Testis (tissue), 3 donors: ENCODE measurements around the gene BCKDK. TPM values are rescaled to one million over a fixed set of nuclear protein-coding genes. Genes with fewer than 3 reads are reported as not detected.
A peak's percentile ranks its signal among the peaks of the same experiment; 100 is the strongest.

Experiments
- DNase-seq: peaks from one replicate; pipeline ENCODE4 v3.0.0-alpha.2; 2019
- H3K27ac ChIP-seq, 2 donors: fragments of 200-600 bp; sonication (generic); one replicate each; pipeline ENCODE4 v1.5.1; 2019
- H3K27me3 ChIP-seq: fragments of 200-600 bp; sonication (generic); one replicate; pipeline ENCODE4 v1.5.1; 2019
- H3K36me3 ChIP-seq: fragments of 200-600 bp; sonication (generic); one replicate; pipeline ENCODE4 v1.5.1; 2017; ENCODE audit warnings: low read depth; ENCODE audit errors: missing control alignments
- H3K4me1 ChIP-seq: fragments of 200-600 bp; sonication (generic); one replicate; pipeline ENCODE4 v1.5.1; 2019
- H3K4me3 ChIP-seq, 2 donors: fragments of 200-600 bp; sonication (generic); one replicate each; pipeline ENCODE4 v1.5.1; 2017 to 2019
- H3K9me3 ChIP-seq: fragments of 200-600 bp; sonication (generic); one replicate; pipeline ENCODE4 v1.5.1; 2017
- CTCF ChIP-seq, 3 experiments: fragments of 450-650 bp in 2 of 3; fragments of 200-600 bp in 1 of 3; sonication (generic) in 1 of 3; IDR thresholded peaks; one replicate each; pipeline ENCODE4 v1.5.1; 2016 to 2019; ENCODE audit warnings: antibody characterized with exemption in 3 of 3, mild to moderate bottlenecking in 2 of 3, moderate library complexity in 1 of 3
- POLR2A ChIP-seq: fragments of 450-650 bp; IDR thresholded peaks from one replicate; pipeline ENCODE4 v1.6.1; 2017; ENCODE audit warnings: antibody characterized with exemption, mild to moderate bottlenecking, moderate library complexity
- WGBS, 2 donors: methylation state at CpG; one replicate each; pipeline ENCODE4 v1.1.5; 2018; 5-methylcytosine and 5-hydroxymethylcytosine counted together
- intact Hi-C: fragments of 100-400 bp; cut with DNase I; formaldehyde crosslinking; loops from one replicate; pipeline ENCODE4 v1.15.1; 2023; ENCODE audit warnings: low total_unique reads
- polyA plus RNA-seq: library from polyadenylated mRNA; stranded (reverse); fragments of 350-450 nt; fragmentation: Illumina TruSeq; extraction: RNeasy Lipid Tissue Mini Kit (QIAGEN cat#74804); gene quantifications from one replicate; pipeline ENCODE4 v1.2.3, GENCODE V29; 2014; ENCODE audit warnings: low read depth, low replicate concordance; ENCODE audit not compliant: insufficient read depth
- total RNA-seq, 2 donors: library from RNA; depleted of rRNA; stranded (reverse); fragments of >200 nt; gene quantifications; one replicate each; pipeline ENCODE4 v1.2.3, GENCODE V29; 2016

Gene BCKDK
- total and polyA plus RNA-seq, 3 donors from 2014 or later, result 34.5 to 69.1 (median 68.8) TPM

DNA sequence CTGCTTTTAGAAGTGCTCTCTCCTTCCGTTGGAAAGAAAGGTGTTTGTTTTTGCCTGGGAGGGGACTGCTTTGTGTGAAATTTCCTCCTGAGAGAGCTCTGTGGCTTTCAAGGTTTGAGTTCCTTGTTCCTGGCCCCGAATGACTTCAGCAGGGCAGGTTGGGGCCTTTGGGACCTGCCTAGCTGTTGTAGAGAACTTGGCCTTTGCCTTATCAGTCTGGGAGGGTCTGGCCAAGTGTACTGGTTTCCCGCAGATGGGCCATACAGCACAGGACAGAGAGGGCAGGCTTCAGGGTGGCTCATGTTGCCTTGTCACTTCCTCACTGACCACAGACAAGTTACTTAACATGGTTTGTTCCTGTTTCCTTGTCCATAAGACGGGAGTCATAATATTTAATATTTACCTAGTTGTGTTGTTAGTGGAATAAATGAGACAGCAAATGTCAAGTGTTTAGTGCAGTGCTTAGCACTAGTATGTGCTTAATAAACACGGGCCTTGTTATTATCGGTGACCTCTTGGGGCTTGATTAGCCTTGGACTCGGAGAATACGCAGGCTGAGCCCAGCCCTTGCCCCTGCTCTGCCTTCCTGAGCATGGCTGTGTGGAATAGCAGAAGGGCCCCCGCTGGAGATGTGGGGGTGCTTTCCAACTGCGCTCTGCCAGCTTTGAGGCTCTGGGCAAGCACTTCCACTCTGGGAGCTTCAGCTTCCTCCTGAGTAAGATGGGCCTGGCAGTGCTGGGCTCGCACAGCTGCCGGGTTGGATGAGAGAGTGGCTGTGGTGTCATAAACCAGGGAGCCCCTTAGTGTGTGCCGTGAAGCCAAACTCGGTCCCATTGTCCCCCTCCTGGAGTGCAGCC is 20.8 kb downstream of the BCKDK start:
- Histone ChIP-seq H3K27me3 (no peaks in the 10 kb centered on the region), H3K9me3 (no peaks in the 10 kb centered on the region), H3K27ac (peak overlapping the region; percentile 60 to 89), H3K4me1 (peaks cover 26% of the 10 kb centered on the region), H3K4me3 (no peak overlapping the region), H3K36me3 (peaks cover 5% of the 10 kb centered on the region)
- 49 to 50% methylated on average over 9 to 12 of the region's 14 CpGs for WGBS, 2 donors
- DNase-seq, result peak; percentile 53
- intact Hi-C loops, result no loop called here
- TF ChIP-seq CTCF (IDR thresholded peaks at IDR 0.05) (no peak), POLR2A (no peak)

GRCh38 chr16:31129568-31130335 is 21.6 kb downstream of the BCKDK start:
- intact Hi-C loops, result no loop called here
- Histone ChIP-seq H3K27ac (peak overlapping the region; percentile 57 to 89), H3K4me1 (peaks cover 30% of the 10 kb centered on the region), H3K4me3 (no peak overlapping the region), H3K36me3 (peaks cover 5% of the 10 kb centered on the region), H3K27me3 (no peaks in the 10 kb centered on the region), H3K9me3 (no peaks in the 10 kb centered on the region)
- no peak for TF ChIP-seq POLR2A
- TF ChIP-seq CTCF (IDR thresholded peaks at IDR 0.05), result no peak
- 41 to 47% methylated on average over 11 to 29 of the region's 29 CpGs for WGBS, 2 donors
- peak; percentile 66 for DNase-seq

- 71 to 100% methylated on average over 2 to 10 of the region's 10 CpGs for WGBS, 2 donors
- TF ChIP-seq CTCF (IDR thresholded peaks at IDR 0.05), result no peak
- no peak for TF ChIP-seq POLR2A
These were observed 22.2 kb downstream of the BCKDK start for GRCh38 chr16:31130336-31130891.

DNA sequence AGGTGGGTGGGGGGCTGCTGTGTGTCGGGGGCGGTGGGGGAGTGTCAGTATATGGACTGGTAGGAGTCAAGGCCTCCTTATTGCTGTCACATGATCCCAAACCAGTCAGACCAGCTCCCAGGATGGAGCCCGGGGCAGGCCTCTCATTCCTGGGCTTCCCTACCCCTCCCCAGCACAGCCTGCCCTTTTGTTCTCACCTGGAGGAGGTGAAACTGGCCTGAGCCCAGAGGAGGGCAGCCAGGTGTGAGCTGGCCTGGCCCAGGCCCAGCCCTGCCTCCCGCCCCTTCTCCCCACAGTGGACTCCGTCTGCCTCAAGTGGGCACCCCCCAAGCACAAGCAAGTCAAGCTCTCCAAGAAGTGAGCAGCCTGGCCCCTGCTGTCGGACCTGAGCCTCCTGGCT is 22.7 kb downstream of the BCKDK start:
- Histone ChIP-seq H3K4me3 (no peak overlapping the region), H3K36me3 (peaks cover 5% of the 10 kb centered on the region), H3K9me3 (no peaks in the 10 kb centered on the region), H3K27me3 (no peaks in the 10 kb centered on the region), H3K4me1 (peaks cover 30% of the 10 kb centered on the region), H3K27ac (no peak overlapping the region)
- TF ChIP-seq CTCF (IDR thresholded peaks at IDR 0.05) (no peak), POLR2A (no peak)
- WGBS, 2 donors, result 40 to 81% methylated on average over 1 to 6 of the region's 6 CpGs
- intact Hi-C loops, result no loop called here
- DNase-seq, result no peak

More at GRCh38 chr16:31130336-31130891, 22.2 kb downstream of the BCKDK start:
- DNase-seq, result no peak
- intact Hi-C loops, result no loop called here
- Histone ChIP-seq H3K9me3 (no peaks in the 10 kb centered on the region), H3K4me3 (no peak overlapping the region), H3K36me3 (peaks cover 5% of the 10 kb centered on the region), H3K27ac (peak overlapping the region; percentile 57 to 89), H3K27me3 (no peaks in the 10 kb centered on the region), H3K4me1 (peaks cover 30% of the 10 kb centered on the region)
